Measurements from ENCODE around the gene RNFT2.
"Not testable (repeated sequence)": the region's sequence is repeated elsewhere in the genome, so short reads cannot be mapped to it uniquely, and the experiment has no call there.

Gene RNFT2

DNA sequence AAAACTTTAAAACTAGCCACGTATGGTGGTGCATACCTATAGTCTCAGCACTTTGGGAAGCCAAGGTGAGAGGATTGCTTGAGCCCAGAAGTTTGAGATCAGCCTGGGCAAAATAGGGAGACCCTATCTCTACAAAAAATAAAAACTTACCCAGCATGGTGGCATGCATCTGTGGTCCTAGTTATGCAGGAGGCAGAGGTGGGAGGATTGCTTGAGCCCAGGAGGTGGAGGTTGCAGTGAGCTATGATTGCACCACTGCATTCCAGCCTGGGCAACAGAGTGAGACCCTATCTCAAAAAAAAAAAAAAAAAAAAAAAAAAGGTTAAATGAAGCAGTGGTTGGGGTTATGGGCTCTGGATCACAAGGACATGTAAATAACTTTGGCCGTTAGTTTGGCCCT is 4.7 kb downstream of the RNFT2 start:
- DNase-seq (ENCODE audit: low read depth in 3 of 3): not testable (repeated sequence)

DNA sequence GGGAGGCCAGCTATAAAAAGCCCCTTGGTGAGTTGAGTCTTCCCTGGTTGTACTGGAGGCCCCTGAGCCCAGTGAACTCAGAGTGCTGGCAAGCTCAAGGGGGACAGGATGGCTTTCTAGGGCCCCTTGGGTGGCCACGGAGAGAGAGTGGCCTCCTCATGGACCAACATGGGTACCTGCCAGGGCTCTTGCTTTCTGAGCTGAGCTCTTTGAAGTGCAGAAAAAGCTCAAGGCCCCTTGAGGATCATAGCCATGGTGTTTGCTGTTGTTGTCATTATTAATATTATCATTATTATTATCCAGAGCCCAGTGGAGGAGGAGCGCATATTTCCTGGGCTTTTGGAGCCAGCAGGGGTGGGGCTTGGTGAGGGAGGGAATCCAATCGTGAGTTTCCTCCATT is 6.7 kb downstream of the RNFT2 start:
- DNase-seq (ENCODE audit: low read depth in 3 of 3): no peak

DNA sequence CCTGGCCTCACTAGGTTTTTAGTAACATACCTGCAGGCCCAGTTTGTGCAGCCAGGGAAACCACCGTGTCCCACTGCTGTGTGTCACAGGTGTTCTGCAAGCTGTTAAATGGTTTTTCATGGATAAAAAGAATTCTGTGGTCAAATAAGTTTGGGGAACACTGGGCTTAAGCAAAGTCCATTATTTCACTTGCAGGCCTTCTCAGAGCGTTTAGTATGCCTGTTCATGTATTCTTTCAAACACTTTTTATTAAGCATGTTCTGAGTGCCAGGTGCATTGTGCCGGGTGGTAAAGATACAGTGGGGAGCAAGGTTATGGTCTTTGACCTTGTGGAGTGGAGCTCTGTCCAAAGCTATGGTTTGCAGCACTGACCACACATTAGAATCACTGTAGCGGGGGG is 7.4 kb downstream of the RNFT2 start:
- DNase-seq (ENCODE audit: low read depth in 3 of 3): no peak

DNA sequence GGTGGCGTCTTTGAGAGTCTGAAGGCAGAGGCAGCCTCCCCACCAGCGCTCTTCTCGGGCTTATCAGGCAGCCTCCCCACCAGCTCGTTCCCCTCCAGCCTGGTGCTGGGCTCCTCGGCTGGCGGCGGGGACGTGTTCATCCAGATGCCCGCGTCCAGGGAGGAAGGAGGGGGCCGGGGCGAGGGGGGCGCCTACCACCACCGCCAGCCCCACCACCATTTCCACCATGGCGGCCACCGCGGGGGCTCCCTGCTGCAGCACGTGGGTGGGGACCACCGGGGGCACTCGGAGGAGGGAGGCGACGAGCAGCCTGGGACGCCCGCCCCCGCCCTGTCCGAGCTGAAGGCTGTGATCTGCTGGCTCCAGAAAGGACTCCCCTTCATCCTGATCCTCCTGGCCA is 11.8 kb downstream of the RNFT2 start:
- DNase-seq (ENCODE audit: low read depth in 3 of 3): no peak

DNA sequence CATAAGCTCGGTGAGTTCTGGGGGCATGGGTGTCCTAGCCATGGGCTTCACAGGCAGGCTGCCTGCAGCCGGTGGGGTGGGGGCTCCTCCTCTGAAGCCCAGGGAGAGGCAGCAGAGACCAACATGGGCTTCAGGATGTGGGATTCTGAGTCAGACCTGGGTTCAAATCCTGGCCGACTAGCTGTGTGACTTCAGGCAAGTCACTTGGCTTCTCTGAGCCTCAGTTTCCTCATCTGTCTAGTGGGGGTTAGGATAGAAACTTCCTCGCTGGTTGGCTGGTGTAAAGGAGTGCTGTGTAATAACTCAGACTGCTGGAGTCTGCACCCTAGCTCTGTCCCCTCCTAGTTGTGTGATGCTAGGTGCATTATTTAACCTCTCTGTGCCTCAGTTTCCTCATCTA is 12.2 kb downstream of the RNFT2 start:
- DNase-seq (ENCODE audit: low read depth in 3 of 3): no peak

DNA sequence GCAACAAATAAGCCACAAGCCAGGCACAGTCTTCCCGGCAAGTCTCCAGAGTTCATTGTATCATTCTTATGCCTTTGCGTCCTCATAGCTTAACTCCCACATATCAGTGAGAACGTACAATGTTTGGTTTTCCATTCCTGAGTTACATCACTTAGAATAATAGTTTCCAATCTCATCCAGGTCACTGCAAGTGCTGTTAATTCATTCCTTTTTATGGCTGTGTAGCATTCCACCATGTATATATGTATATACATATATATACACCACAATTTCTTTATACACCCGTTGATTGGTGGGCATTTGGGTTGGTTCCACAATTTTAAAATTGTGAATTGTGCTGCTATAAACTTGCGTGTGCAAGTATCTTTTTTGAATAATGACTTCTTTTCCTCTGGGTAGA is 16.0 kb downstream of the RNFT2 start:
- DNase-seq (ENCODE audit: low read depth in 3 of 3): not testable (repeated sequence)

DNA sequence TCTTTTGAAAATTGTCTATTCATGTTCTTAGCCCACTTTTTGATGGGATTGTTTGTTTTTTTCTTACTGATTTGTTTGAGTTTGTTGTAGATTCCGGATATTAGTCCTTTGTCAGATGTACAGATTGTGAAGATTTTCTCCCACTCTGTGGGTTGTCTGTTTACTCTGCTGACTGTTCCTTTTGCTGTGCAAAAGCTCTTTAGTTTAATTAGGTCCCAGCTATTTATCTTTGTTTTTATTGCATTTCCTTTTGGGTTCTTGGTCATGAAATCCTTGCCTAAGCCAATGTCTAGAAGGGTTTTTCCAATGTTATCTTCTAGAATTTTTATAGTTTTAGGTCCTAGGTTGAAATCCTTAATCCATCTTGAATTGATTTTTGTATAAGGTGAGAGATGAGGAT is 16.7 kb downstream of the RNFT2 start:
- not testable (repeated sequence) for DNase-seq (ENCODE audit: low read depth in 3 of 3)

DNA sequence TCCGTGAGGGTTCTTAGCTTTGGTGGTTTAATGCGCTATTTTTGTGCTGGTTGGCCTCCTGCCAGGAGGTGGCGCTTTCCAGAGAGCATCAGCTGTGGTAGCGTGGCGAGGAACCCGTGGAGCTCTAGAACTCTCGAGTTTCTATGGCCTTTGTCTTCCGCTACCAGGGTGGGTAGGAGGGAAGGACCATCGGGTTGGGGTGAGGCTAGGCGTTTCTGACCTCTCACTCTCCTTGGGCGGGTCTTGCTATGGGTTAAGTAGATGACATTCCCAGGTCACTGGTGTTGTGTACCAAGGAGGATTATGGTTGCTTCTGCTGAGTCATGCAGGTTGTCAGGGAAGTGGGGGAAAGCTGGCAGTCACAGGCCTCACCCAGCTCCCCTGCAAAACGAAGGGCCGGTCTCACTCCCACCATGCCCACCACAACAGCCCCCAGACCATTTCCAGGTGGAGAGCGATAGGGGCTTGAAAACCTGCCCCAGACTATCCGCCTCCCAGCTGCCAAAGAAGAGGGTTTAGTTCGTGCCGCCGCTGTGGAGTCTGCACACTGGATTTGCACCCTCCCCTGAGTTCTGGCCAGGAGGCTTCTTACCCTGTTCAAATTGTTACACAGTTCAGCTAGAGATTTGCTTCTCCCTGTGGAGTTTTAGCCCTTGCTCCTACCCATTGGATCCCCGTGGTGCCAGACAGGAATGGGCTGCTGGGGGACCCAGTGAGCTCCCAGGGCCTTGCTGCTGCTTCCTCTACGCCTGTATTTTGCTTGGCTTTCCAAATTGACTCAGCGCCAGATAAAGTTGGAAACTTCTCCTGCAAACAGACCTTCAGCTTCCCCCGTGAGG is 21.9 kb downstream of the RNFT2 start:
- peak in 1 of 3 donors; percentile 21 for DNase-seq (ENCODE audit: low read depth in 3 of 3)

DNA sequence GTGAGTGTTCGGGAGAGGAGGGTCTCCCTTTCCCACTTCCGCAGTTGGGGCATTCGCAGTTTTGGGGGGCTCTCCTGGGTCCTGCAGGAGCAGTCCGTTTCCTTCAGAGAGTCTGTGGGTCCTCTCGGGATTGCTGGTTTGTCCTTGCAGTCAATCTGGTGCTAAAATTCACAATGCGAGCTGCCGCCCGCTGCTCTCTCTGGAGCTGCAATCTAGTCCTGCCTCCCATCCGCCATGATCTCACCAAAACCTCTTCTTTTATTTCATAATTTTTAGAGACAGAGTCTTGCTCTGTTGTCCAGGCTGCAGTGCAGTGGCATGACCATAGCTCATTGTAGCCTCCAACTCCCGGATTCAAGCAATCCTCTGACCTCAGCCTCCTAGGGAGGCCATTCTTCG is 22.5 kb downstream of the RNFT2 start:
- DNase-seq (ENCODE audit: low read depth in 3 of 3): no peak

DNA sequence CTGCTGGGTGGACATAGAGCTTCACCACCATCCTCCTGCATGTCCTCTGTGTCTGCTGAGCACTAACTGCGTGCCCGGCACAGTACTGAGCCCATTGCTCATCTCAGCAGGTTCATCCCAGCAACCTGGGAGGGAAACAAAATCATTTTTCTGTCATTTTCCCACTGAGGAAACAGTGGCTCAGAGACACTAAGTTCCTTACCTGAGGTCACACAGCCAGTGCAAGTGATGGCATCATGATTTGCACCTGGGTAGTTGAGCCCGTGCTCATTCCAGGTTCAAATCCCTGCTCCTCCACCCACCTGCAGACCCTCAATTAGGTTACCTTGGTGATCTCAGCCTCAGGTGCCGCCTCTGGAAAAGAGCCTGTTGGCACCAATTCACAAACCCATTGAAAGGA is 23.4 kb downstream of the RNFT2 start:
- DNase-seq (ENCODE audit: low read depth in 3 of 3): no peak

DNA sequence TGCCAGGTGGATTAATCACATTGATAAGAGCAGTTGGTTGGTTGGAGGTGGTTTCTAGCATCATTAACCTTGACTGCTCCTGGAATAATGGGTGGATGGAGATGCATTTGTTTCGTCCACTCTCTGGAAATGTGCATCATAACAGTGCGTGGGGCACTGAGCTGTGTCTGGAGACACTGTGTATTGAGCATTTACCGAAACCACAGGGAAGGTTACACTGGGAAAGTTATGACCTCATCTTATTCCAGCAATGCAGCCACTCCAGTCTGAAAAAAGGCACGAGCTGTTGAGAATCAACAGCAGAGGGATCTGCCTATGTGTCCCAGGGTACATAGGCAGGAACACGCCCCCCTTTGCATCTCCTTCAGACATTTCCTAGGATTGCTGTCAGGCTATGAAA is 27.2 kb downstream of the RNFT2 start:
- no peak for DNase-seq (ENCODE audit: low read depth in 3 of 3)

DNA sequence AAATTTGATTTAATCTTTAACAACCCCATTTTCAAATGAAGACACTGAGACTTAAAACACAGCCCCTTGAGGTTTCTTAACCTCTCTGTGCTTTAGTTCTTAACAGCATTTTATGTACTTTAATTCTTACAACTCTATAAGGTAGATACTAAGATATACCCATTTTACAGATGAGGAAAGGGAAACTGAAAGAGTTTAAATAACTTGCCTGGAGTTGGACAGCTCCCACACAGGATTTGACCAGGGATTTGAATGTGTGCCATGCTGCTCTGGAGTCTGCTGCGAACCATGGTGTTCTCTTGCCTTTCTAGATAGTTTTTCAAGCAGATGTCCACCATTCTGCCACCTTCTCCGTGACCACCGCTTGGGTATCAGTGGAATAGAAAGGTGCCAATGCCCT is 28.2 kb downstream of the RNFT2 start:
- no peak for DNase-seq (ENCODE audit: low read depth in 3 of 3)

DNA sequence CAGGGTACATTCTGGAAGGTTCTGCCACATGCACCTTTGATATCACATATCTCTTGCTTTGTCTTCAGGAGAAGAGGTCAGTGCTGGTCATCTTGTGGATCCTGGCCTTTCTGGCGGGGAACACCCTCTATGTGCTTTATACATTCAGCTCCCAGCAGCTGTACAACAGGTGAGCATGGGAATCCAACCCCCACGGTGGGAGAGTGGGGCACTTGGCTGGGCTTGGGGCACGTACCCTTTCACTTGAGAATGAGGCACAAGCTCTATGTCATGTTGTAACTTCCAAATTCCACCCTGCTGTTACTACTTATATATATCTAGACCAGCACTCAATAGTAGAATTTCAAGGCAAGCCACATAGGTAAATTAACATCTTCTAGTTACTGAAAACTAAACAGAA is 28.6 kb downstream of the RNFT2 start:
- no peak for DNase-seq (ENCODE audit: low read depth in 3 of 3)

DNA sequence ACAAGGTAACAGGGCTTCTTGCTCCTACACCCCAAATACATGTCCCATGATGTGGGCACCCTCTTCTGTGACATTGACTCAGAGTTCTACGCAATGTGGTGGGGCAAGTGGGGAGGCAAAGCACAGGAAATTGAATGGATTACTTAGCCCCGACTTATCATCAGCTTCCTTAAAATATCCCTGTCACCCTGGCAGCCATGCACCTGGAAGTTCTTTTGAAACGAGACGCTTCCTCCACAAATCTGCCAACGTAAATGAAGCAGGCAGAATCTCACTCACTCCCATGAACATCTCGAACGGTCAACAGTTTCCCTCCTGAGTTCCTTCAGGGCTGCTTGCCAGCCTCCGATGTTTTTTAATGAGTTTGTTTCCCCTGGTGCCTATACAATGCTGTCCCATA is 33.5 kb downstream of the RNFT2 start:
- no peak for DNase-seq (ENCODE audit: low read depth in 3 of 3)

DNA sequence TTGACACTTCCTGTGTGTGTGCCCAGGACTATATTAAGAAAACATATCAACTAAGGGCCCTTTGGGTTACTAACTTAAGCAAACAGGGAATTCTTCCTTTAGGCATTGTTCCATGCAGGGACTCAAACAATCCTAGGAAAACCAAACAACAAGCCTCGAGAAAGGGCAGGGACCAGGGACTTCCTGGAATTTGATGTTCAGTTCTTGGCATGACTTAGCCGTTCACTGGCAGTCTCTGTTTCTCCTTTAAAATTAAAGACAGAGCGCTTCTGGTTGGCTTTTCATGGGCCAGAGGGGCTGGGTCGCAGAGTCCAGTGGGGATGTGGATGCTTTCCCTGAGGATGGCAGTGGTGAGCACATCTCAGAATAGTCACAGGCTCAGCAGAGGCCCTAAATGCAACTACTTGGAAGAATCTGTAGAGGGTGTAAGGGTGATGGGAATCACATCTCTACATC is 35.2 kb downstream of the RNFT2 start:
- no peak for DNase-seq (ENCODE audit: low read depth in 3 of 3)

DNA sequence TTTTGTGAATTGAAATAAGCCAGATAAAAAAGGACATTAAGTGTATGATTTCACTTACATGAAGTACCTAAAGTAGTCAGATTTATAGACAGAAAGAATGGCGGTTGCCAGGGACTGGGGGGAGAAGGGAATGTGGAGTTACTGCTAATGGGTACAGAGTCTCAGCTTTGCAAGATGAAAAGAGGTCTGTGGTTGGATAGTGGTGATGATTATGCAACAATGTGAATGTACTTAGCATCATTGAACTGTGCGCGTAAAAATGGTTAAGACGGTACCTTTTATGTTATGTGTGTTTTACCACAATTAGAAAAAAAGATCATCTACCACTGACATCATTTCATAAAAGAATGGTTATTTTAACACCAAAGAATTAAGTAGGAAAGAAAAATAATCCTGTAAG is 35.9 kb downstream of the RNFT2 start:
- no peak for DNase-seq (ENCODE audit: low read depth in 3 of 3)

DNA sequence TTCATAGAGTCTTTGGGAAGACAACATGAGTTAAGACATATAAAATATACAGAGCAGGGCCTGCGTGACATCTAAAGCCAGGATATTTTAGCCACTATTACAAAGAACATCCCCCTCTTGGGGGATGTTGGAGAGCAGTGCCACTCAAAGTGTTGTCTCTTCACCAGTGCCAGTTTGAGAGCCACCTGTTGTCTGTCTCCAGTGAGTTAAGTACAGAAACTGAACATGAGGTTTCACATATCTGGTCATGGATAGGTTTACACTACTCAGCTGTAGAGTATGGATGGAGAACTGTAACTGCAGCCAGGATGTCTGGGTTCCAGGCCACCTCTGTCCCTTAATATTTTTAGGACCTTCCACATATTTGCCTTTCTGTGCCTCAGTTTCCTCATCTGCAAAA is 39.1 kb downstream of the RNFT2 start:
- DNase-seq (ENCODE audit: low read depth in 3 of 3): no peak

DNA sequence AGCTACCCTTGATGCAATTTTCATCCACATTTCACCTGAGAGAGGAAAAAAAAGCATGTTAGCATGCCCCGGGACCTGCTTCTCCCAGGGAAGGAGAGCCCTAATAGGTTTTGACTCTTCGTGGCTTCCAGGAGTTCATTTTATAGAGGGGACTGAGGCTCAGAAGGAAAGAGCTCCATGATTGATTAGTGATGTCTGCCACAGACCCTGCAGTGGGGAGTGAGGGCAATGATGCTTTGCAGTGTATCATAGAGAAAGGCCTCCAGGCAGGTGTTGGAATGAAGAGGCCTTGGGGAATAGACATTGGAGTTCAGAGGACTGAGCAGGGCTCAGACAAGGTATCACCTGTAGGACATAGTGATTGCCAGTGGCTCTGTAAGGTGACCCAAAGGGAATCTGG is 41.5 kb downstream of the RNFT2 start:
- no peak for DNase-seq (ENCODE audit: low read depth in 3 of 3)

DNA sequence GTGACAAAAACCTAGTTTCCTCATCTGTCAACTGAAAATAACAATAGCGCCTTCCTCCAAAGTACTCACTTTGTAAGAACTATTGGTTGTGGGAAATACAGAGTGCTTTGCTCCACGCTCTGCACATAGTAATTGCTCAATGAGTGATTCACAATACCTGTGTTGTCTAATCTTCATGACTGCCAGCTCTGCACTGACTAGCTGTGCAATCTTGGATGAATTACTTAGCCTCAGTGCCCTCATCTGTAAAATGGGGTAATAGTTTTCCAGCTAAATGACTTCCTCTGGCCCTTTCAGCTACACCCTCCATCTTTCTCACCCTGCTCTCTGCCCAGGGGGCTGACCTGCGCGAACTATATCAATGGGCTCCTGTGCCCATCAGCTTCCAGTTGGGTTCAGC is 42.8 kb downstream of the RNFT2 start:
- DNase-seq (ENCODE audit: low read depth in 3 of 3): no peak

DNA sequence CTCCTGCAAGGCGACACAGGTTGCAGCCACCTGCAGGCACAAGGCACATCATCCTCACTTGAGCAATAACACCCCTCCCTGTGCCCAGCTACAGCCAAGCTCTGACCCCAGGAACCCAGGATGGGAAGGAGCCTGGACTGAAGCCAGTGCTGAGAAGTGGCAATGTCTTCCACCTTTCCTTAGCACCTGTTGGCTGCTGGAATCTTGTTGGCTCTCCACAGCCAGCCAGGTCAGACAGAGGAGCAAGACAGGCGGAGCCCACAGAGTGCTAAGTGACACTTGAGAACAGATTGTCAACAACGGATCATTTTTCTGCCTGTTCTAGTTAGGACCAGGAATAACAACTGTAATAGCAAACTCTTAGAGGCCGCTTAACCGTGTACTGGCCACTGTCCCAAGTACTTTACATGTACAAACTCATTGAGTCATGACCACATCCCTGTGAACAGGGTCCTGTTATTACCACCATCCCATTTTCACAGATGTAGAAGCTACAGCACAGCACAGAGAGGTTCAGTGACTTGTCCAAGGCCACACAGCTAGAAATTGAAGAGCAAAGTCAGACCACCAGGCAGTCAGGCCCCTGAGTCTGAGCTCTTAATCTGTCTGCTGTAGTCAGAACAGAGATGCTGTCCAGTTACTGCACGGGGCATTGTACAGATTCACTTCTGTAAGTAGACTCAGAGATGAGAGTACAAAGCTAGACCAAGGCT is 45.6 kb downstream of the RNFT2 start:
- no peak for DNase-seq (ENCODE audit: low read depth in 3 of 3)

DNA sequence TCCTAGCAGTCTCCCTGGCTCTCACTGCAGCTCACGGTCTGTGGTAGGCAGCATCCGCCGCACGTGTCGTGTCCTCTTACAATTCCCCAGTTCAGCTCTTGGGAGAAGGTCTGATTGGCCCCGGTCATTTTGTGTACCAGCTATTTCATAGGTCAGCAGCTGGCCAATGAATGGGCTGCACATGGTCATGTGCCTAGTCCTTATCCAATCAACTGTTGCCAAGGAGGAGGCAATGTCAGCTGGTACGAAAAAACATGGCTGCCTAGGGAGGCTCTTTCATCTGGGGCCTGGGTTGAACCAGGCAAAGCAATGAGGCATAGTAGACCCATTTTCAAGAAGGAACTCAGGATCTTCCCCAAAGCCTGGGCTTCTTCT is 46.1 kb downstream of the RNFT2 start:
- no peak for DNase-seq (ENCODE audit: low read depth in 3 of 3)

DNA sequence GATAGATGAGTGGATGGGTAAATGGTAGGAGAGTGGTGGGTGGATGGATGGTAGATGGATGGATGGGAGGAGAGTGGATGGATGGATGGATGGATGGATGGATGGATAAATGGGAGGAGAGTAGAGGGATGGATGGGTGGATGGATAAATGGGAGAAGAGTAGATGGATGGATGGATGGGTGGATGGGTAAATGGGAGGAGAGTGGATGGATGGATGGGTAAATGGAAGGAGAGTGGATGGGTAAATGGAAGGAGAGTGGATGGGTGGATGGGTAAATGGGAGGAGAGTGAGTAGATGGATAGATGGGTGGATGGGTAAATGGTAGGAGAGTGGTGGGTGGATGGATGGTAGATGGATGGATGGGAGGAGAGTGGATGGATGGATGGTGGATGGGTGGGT is 51.4 kb downstream of the RNFT2 start:
- not testable (repeated sequence) for DNase-seq (ENCODE audit: low read depth in 3 of 3)

DNA sequence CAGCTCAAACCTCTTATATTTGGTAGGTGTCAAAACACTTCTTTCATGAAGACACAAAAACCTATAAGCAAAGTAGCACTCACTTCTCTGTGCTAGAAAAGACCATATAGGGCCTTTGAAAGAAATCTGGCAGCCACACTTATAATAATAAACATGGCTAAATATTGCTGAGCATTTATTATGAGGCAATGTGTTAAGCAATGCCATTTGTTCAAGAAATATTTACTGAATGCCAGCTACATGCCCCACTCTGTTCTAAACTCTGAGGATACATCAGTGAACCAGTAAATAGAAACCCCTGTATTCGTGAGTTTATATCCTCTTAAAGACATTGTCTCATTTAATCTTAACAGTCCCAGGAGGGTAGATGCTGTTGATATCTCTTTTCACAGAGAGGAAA is 52.0 kb downstream of the RNFT2 start:
- DNase-seq (ENCODE audit: low read depth in 3 of 3): no peak
